Tibial artery (tissue), 4 donors: ENCODE results near the gene SSBP1.
A peak's percentile ranks its signal among the peaks of the same experiment; 100 is the strongest.

Source experiments
- DNase-seq, 2 donors: peaks; one replicate each; pipeline ENCODE4 v3.0.0-alpha.2; 2019
- H3K27ac ChIP-seq, 2 donors: fragments of 200-600 bp; sonication (generic) in 1 of 2; 1 replicate in 1 of 2; 2 replicates in 1 of 2; pipeline ENCODE4 v1.5.1; 2018 to 2019; ENCODE audit warnings: mild to moderate bottlenecking in 1 of 2
- H3K27me3 ChIP-seq, 2 donors: fragments of 200-600 bp; sonication (generic) in 1 of 2; one replicate each; pipeline versions ENCODE4 v1.5.1 to v1.6.0; 2016 to 2019
- H3K36me3 ChIP-seq, 3 donors: fragments of 200-600 bp; sonication (generic) in 2 of 3; one replicate each; pipeline ENCODE4 v1.5.1; 2016 to 2019; ENCODE audit warnings: mild to moderate bottlenecking in 2 of 3
- H3K4me1 ChIP-seq, 4 donors: fragments of 200-600 bp; sonication (generic) in 2 of 4; 1 replicate in 3 of 4; 2 replicates in 1 of 4; pipeline ENCODE4 v1.5.1; 2016 to 2019
- H3K4me3 ChIP-seq, 2 donors: fragments of 200-600 bp; sonication (generic) in 1 of 2; 1 replicate in 1 of 2; 2 replicates in 1 of 2; pipeline ENCODE4 v1.5.1; 2018 to 2019; ENCODE audit warnings: mild to moderate bottlenecking in 2 of 2
- H3K9me3 ChIP-seq, 3 donors: fragments of 200-600 bp; sonication (generic) in 1 of 3; one replicate each; pipeline ENCODE4 v1.5.1; 2016 to 2019
- CTCF ChIP-seq, 2 experiments: fragments of 200-600 bp in 1 of 2; fragments of 450-650 bp in 1 of 2; IDR thresholded peaks; one replicate each; pipeline ENCODE4 v1.5.1; 2017 to 2019; ENCODE audit warnings: antibody characterized with exemption in 2 of 2, mild to moderate bottlenecking in 1 of 2, moderate library complexity in 1 of 2
- intact Hi-C: fragments of 100-400 bp; cut with DNase I; formaldehyde crosslinking; loops from one replicate; pipeline ENCODE4 v1.15.0; 2023; ENCODE audit warnings: low total_unique reads

Gene SSBP1

GRCh38 chr7:141776374-141776773, 38.2 kb downstream of the SSBP1 start, which contains the start of gene TAS2R4:
Gene TAS2R4, plus strand, starts transcription at chr7:141776674. Its CDS starts 1,815 bp downstream, at chr7:141778489.
- peaks cover 0 to 7% (median 3%) of the 10 kb centered on the region in 3 donors for H3K9me3 ChIP-seq
- intact Hi-C loops = no loop called here
- TF ChIP-seq CTCF (IDR thresholded peaks at IDR 0.05) = no peak

GRCh38 chr7:141785706-141786552, 47.8 kb downstream of the SSBP1 start:
- DNase-seq = no peak
- TF ChIP-seq CTCF (IDR thresholded peaks at IDR 0.05) = peak in 1 of 2 experiments; percentile 46
- H3K36me3 ChIP-seq = peaks cover 9 to 22% (median 11%) of the 10 kb centered on the region in 3 donors
- H3K9me3 ChIP-seq = no peaks in the 10 kb centered on the region
- no peak overlapping the region for H3K27ac ChIP-seq
- no peaks in the 10 kb centered on the region for H3K27me3 ChIP-seq
- H3K4me1 ChIP-seq = no peaks in the 10 kb centered on the region
- intact Hi-C loops = no loop called here
- no peak overlapping the region for H3K4me3 ChIP-seq

More at GRCh38 chr7:141776374-141776773, 38.2 kb downstream of the SSBP1 start, which contains the start of gene TAS2R4:
- peaks cover 8 to 39% (median 27%) of the 10 kb centered on the region in 3 donors for H3K36me3 ChIP-seq
- H3K27me3 ChIP-seq = no peaks in the 10 kb centered on the region
- DNase-seq = no peak
- no peak within 1 kb of the TSS for H3K27ac ChIP-seq
- H3K4me3 ChIP-seq = no peak within 1 kb of the TSS
- H3K4me1 ChIP-seq = no peaks in the 10 kb centered on the region

GRCh38 chr7:141788296-141788695, 50.1 kb downstream of the SSBP1 start:
- Histone ChIP-seq H3K4me1 (no peaks in the 10 kb centered on the region), H3K27ac (no peak overlapping the region), H3K9me3 (no peaks in the 10 kb centered on the region), H3K36me3 (peaks cover 12 to 24% (median 12%) of the 10 kb centered on the region in 3 donors), H3K27me3 (no peaks in the 10 kb centered on the region), H3K4me3 (no peak overlapping the region)
- DNase-seq = no peak
- no peak for TF ChIP-seq CTCF (IDR thresholded peaks at IDR 0.05)
- intact Hi-C loops = no loop called here

- no peaks in the 10 kb centered on the region for H3K27me3 ChIP-seq
These were observed 51.8 kb downstream of the SSBP1 start, which contains the start of gene TAS2R5 for GRCh38 chr7:141789917-141790316. Gene TAS2R5, plus strand, starts transcription at chr7:141790217. Its CDS starts 145 bp downstream, at chr7:141790362.

GRCh38 chr7:141792526-141792925, 54.4 kb downstream of the SSBP1 start:
- no peaks in the 10 kb centered on the region for H3K27me3 ChIP-seq
- no peak for DNase-seq
- H3K4me3 ChIP-seq = no peak overlapping the region
- no peaks in the 10 kb centered on the region for H3K9me3 ChIP-seq
- intact Hi-C loops = no loop called here
- no peak for TF ChIP-seq CTCF (IDR thresholded peaks at IDR 0.05)
- H3K36me3 ChIP-seq = peaks cover 12 to 22% (median 12%) of the 10 kb centered on the region in 3 donors
- no peaks in the 10 kb centered on the region for H3K4me1 ChIP-seq
- H3K27ac ChIP-seq = no peak overlapping the region

More at GRCh38 chr7:141789917-141790316, 51.8 kb downstream of the SSBP1 start, which contains the start of gene TAS2R5:
- no peak for DNase-seq
- no peaks in the 10 kb centered on the region for H3K9me3 ChIP-seq
- no peak within 1 kb of the TSS for H3K4me3 ChIP-seq
- intact Hi-C loops = no loop called here
- H3K4me1 ChIP-seq = no peaks in the 10 kb centered on the region
- H3K27ac ChIP-seq = no peak within 1 kb of the TSS
- no peak for TF ChIP-seq CTCF (IDR thresholded peaks at IDR 0.05)
- H3K36me3 ChIP-seq = peaks cover 12 to 24% (median 12%) of the 10 kb centered on the region in 3 donors
